Caki2 (cell line): Measurements from ENCODE around the gene SYT12. TPM values are rescaled to one million over a fixed set of nuclear protein-coding genes. Genes with fewer than 3 reads are reported as not detected.

Experiments used
- DNase-seq: peaks from one replicate; pipeline ENCODE4 v3.0.0-alpha.2; 2015; ENCODE audit warnings: low read depth
- in situ Hi-C: cut with HindIII; loops from 2 replicates; pipeline ENCODE4 v1.10.0; 2016; ENCODE audit warnings: low sequenced_read_pairs, low pct_unique_long_range_greater_than_20kb, mixed read lengths
- total RNA-seq: library from RNA; depleted of rRNA; stranded (reverse); fragments of >200 nt; shearing (Covaris generic); gene quantifications from 2 replicates; pipeline ENCODE4 v1.2.3, GENCODE V29; 2014; ENCODE audit warnings: low replicate concordance; rRNA removed

The SYT12 gene
- total RNA-seq, 1 experiment from 2014 or later: 0.03 TPM

DNA sequence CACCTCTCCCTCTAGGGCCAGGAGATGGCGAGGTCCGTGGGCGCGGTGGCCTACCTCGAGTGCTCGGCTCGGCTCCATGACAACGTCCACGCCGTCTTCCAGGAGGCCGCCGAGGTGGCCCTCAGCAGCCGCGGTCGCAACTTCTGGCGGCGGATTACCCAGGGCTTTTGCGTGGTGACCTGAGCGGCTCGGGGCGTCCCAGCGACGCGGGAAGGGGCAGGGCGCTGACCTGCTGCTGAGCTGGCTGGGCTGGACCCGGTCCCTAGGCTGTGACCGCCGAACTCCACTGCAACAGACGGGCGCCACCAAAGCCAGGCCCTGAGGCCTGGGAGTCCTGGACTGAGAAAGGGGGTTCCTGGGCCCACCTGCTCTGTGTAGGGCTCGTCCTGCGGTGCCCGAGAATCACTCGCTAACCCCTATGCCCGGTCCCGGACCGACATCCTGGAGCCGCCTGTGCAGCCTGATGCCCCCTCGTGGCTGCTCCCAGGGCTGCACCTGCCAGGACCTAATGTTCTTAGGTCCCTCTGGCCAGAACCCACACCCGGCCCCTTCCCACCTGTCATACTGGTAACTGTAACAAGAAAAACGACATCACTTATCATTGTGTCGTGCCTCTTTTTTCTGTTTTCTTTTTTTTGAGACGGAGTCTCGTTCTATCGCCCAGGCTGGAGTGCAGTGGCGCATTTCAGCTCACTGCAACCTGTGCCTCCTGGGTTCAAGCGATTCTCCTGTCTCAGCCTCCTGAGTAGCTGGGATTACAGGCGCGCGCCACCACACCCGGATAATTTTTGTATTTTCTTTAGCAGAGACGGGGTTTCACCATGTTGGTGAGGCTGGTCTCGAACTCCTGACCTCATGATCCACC lies 48.7 kb downstream of the SYT12 start:
- in situ Hi-C loops: no loop called here

GRCh38 chr11:67072295-67072694 lies 49.4 kb downstream of the SYT12 start:
- DNase-seq: no peak
- in situ Hi-C loops: no loop called here

More for the DNA sequence above, 48.7 kb downstream of the SYT12 start:
- no peak for DNase-seq

DNA sequence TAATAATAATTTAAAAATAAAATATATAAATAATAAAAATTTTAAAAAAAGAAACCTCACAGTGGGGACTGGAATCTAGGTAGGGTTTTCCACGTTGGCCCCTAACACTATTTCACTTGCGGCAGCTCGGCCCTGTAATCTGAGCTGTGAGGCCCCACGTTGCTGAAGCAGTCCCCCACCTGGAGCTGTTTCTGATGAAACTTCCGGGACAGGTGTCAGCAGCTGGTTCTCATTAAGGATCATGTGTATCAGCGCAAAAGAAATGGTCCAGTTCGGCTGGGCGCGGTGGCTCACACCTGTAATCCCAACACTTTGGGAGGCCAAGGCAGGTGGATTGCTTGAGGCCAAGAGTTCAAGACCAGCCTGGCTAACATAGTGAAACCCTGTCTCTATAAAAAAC lies 51.0 kb downstream of the SYT12 start:
- in situ Hi-C loops: no loop called here
- DNase-seq: no peak

- DNase-seq: no peak
- in situ Hi-C loops: no loop called here
These were observed 53.3 kb downstream of the SYT12 start for GRCh38 chr11:67076202-67076601.

- no peak for DNase-seq
- in situ Hi-C loops: no loop called here
These were observed 56.3 kb downstream of the SYT12 start for GRCh38 chr11:67079065-67079705.

DNA sequence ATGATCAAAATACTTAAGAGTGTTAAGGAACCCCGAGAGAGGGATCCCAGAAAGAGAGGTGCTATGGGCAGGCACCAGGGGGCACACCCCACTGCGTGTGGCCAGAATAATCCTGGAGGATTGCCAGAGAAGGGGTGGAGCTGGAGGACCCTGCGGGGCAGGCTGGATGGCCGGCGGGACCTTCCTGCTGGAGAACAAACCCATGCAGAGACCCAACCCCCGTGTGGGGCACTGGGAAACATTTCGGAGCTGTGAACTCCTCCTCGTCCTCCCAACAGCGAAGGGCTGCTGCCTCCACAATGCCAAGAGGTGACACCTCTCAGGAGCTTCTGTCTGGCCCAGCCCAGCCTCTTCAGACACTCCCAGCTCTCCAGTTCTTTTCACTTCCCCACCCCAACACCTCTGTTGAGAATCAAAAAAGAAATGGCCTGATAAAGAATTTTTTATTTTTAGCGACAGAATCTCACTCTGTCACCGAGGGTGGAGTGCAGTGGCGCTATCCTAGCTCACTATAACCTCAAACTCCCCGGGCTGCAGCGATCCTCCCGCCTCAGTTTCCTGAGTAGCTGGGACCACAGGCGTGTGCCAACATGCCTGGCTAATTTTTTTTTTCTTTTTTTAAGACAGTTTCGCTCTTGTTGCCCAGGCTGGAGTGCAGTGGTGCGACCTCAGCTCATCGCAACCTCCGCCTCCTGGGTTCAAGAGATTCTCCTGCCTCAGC lies 59.3 kb downstream of the SYT12 start:
- no peak for DNase-seq
- in situ Hi-C loops: no loop called here

GRCh38 chr11:67083786-67084366 lies 60.9 kb downstream of the SYT12 start:
- in situ Hi-C loops: no loop called here
- no peak for DNase-seq

- in situ Hi-C loops: no loop called here
- DNase-seq: no peak
These were observed 62.7 kb downstream of the SYT12 start for GRCh38 chr11:67085617-67086016.

DNA sequence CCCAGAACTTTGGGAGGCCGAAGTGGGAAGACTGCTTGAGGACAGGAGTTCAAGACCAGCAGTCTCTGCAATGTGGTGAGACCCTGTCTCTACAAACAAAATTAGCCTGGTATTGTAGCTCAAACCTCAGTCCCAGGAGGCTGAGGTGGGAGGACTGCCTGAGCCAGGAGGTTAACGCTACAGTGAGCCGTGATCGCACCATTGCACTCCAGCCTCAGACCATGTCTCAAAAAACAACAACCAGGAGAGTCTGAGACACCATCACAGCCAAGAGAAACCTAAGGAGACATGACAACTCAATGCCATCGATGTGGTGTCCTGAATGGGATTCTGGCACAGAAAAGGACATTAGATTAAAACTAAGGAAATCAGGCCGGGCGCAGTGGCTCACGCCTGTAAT lies 67.8 kb downstream of the SYT12 start:
- no peak for DNase-seq
- in situ Hi-C loops: no loop called here

- in situ Hi-C loops: no loop called here
- no peak for DNase-seq
These were observed 72.2 kb downstream of the SYT12 start for GRCh38 chr11:67095214-67095507.

GRCh38 chr11:67098799-67099429 lies 76.0 kb downstream of the SYT12 start:
- in situ Hi-C loops: no loop called here
- no peak for DNase-seq

GRCh38 chr11:67099831-67100324 lies 76.9 kb downstream of the SYT12 start:
- in situ Hi-C loops: no loop called here
- no peak for DNase-seq

Other genes with a start within 250 kb of the SYT12 start
- 25.6 and 25.9 TPM in 2 replicates for gene RCE1, start 179.7 kb upstream of the SYT12 start, total RNA-seq
- not detected in 2 replicates for gene LRFN4, start 166.1 kb upstream of the SYT12 start, total RNA-seq
- gene PC, start 64.8 kb upstream of the SYT12 start, total RNA-seq: 11.9 and 18.4 TPM in 2 replicates
- not detected in 2 replicates for gene C11orf86, start 47.8 kb upstream of the SYT12 start, total RNA-seq
- 4.1 and 5.6 TPM in 2 replicates for gene RHOD, start 33.7 kb downstream of the SYT12 start, total RNA-seq
- 9.2 and 14.8 TPM in 2 replicates for gene KDM2A, start 96.1 kb downstream of the SYT12 start, total RNA-seq
- 31.7 and 37.1 TPM in 2 replicates for gene GRK2, start 243.3 kb downstream of the SYT12 start, total RNA-seq